Suppressor macrophage (primary cell): Measurements from ENCODE around the gene INF2.
"Not testable (repeated sequence)": the region's sequence is repeated elsewhere in the genome, so short reads cannot be mapped to it uniquely, and the experiment has no call there.

ENCODE experiments used
- DNase-seq, 4 experiments: peaks; one replicate each; pipeline ENCODE4 v3.0.0-alpha.2; 2020 to 2022

Gene INF2

DNA sequence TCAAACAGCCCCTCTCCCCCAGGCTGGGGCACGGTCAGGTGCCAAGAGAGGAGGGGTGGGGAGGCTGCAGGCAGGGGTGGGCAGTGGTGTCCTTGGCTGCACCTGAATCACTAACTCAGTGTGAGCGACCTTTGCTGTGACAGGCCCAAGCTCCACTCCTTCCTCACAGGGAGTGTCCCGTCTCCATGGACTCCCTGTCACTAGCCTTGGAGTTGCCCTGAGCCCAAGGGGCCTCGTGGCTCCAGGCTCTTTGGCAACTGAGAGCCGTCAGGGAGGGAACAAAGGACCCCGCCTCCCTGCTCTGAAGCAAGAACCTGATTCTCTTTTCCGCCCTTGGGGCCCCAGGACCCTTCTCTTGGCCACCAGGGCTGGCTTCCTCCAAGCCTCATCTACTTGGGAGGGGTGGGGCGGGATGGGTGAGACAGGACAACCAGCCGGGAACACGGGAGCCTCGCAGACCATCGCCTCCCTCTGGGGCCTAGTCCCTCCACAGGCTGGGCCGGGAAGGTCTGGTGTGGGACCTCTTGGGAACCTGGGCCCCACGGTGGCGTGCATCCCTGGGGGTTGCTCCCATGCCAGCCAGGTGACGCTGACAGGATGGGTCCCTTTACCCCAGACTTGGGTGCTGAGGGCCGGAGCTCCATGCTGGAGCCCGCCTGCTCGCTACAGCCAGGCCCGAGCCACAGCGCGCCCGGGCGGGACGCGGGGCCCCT lies 33.7 kb downstream of the INF2 start:
- peak in 1 of 4 experiments; percentile 27 for DNase-seq

DNA sequence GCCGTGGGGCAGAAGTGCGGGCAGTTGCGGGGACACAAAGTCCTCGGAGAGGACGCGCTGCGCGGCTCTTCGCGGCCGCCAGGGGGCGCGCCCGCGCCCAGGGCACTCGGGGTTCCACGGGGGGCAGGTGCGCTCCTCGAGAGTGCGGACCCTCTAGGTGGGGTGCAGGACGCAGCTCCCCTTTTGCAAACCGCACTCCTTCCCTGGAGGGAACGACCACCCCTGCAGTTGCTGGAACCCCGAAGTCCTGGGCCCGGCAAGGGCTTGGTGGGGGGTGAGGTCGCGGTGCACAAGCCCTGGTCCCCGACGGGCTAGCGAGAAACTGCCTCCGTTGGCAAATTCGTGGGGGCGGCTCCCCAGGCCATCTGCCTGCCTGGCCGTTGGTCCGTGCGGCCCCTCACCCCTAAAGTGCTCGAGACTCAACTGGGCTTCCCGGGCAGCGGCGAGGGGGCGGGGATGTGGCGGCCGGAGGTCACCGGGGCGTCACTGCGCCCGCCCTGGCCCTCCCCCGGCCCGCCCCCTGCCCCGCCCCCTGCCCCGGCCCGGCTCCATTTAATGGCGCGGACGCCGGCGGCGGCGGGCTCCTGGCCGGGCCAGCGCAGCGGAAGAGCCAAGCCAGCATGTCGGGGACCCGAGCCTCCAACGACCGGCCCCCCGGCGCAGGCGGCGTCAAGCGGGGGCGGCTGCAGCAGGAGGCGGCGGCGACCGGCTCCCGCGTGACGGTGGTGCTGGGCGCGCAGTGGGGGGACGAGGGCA lies 34.4 kb downstream of the INF2 start, which contains the start of gene ADSS1:
Gene ADSS1 (plus strand): TSS at position 579 of the 756 bp plus-strand sequence. CDS start 42 bp downstream, at position 621.
- DNase-seq: peak; percentile 63 to 87 (median 77)

DNA sequence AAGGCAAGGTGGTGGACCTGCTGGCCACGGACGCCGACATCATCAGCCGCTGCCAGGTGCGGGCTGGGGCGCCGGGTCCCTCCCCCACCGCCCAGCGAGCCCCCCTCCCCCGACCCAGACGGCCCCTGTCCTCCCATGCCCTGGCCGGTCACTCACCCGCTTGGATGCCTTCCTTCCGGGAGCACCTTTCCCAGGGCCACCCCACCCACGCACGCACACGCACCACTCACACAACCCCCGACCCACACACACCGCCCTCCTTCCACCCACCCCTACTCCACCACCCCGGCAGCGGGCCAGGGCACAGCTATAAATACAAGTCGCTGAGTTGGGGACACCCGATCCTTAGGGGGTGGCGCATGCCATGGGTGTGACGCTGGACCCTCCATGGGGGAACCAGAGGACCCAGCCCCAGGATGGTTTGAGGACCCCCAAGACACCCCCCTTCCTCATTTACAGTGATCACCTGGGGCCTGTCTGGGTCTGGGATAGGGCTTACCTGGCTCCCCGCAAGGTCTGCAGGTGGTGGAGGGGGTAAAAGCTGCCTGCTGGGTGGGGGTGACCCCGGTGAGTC lies 35.1 kb downstream of the INF2 start:
- DNase-seq: no peak

DNA sequence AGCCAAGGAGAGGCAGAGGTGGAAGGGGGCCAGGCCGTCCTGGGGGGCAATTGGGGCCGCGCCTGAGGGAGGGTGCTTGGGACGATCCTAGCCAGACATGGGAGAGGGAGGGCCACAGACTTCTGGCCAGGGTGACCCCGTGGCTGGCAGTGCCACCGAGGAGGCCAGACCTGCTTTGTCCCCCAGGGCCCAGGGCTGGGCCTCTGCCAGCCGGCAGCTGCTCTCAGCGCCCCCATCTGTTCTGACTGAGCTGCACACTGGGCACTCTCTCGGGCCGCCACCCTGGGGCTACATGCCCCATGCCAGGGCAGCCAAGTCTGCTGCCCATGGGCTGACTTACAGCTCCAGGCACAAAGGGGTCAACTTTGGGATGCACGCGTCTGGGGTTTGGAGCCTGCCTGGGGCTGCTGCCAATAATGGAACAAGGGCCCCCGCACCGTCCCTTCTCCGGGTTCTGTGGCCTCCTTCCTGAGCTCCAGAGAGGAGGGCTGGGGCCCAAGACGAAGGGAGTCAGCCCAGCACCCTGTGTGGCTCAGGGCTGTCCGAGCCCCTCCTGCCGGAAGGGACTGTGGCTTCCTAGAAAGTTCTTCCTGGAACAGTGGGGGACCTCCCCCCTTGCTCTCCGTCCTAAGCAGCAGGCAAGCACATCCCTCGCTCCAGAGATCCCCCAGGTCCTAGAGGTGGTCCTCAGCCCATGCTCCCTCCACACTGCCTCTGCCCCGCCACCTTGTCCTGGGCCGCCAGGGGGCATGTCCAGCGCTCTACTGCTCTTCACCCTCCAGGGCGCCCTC lies 35.8 kb downstream of the INF2 start:
- peak in 3 of 4 experiments; percentile 16 to 43 (median 30) for DNase-seq

DNA sequence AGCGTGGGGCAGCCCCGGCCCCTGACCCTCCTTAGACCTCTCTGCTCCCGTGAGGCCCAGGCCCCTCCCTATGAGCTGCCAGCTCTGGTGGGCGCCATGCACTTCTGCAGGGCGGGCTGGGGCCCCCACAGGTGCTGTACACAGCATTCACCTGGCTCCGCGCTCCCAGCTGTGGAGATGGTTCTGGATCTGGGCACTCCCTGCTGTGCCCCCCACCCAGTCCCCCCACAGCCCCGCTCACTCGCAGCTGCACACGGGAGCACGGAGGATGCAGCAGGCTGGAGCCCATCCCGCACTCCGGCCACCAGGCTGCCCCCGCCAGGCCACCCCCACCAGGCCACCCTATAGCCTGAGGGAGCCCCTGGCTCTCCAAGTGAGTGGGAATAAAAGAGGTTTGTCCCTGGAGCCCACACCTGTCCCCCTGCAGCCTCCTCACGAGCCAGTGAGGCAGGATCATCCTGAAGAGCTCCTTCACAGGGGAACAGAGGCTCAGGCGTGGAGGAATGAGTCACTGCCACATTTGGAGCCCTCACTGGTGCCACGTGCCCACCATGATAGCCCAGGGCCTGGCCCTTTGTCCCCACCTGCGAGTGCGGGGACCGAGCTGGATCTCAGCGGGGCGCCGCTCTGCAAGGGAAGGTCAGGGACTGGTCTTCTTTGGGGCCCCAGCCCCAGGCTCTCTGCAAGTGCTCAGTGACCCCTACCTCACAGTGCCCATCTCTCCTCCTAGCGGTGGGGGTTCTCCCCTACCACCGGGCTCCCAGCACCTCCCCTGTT lies 36.5 kb downstream of the INF2 start:
- DNase-seq: no peak

DNA sequence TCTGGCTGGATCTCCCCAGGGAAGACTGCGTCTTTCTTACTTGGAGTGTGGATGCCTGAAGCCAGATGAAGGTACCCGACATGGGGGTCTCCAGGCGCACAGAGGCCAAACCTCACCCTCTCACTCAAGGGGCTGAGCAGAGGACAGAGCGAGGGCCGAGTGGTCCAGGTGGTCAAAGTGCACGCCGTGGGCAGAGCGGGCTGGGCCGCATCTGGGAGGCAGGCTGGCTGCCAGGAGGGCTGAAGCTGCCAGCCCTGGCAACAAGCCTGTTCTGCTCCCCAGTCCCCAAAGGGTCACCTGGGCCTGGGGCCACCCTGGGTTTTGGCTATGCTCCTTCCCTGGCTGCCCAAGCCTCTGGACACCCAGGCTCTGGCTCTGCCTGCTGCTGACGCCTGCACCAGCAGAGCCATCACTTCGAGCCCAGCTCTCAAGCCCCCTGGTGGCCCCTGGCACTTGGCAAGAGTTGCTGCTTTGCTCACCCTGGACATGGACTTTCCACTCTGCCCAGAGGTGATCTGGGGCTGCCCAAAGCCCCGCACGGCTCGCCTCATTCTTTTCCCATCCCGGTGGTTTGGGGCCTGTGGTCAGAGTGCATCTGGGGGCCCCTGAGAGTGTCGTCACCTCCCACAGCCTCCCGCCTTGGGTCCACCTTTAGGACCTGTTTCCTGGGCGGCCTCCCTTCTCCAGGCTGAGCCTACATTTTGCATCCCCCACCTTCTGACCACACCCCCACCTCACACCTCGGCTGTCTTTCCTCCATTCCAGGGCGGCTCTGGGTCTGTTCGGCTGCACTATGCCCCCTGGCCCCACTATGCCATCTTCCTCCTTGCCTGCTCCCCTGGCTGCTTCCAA lies 37.4 kb downstream of the INF2 start:
- peak in 1 of 4 experiments; percentile 35 for DNase-seq

DNA sequence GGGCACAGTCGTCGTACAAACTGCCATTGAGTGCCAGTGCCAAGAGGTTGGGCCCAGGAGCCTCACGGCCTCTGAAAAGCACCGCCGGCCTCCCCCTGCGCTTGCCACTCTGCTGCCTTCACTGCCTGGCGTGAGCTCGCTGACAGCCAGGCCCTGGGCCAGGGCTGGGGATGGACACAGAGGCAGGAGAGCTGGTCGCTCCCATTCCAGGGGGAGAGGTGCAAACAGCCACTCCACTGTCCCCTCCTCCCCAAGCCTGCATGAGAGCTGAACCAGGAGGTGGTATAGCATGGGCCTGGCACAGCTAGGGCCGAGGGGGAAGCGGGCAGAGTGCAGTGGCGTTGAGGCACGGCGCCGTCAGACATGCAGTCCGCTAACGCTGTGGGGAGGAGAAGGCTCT lies 39.2 kb downstream of the INF2 start:
- DNase-seq: no peak

DNA sequence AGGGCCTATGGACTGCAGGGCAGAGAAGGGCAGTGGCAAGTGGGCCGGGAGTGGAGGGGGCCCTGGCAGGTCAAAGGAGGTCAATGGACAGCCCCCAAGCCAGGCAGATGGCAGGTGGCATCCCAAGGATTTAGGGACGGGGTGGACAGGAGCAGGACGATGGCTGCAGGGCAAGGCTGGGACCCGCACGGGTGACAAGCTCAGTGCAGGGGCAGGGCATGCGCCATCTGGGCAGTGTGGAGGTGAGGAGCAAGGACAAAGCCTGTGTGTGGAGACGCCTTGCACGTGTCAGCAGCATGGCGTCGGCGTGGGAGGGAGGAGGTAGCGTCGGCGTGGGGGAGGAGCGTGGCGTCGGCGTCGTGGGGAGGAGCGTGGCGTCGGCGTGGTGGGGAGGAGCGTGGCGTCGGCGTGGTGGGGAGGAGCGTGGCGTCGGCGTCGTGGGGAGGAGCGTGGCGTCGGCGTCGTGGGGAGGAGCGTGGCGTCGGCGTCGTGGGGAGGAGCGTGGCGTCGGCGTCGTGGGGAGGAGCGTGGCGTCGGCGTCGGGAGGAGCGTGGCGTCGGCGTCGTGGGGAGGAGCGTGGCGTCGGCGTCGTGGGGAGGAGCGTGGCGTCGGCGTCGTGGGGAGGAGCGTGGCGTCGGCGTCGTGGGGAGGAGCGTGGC lies 39.9 kb downstream of the INF2 start:
- DNase-seq: not testable (repeated sequence)

DNA sequence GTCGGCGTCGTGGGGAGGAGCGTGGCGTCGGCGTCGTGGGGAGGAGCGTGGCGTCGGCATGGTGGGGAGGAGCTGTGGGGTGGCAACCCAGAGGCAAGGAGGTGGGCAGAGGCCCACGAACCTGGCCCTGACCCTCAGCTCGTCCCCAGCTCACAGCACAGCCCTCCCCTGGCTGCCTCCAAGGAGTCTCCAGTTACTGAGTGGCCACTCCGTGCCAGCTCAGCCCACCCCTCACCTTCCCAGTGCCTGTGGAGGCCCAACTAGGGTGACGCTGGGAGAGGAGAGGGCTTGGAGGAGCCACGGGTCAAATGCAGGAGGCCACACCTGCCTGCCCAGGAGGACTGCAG lies 40.4 kb downstream of the INF2 start:
- no peak for DNase-seq

DNA sequence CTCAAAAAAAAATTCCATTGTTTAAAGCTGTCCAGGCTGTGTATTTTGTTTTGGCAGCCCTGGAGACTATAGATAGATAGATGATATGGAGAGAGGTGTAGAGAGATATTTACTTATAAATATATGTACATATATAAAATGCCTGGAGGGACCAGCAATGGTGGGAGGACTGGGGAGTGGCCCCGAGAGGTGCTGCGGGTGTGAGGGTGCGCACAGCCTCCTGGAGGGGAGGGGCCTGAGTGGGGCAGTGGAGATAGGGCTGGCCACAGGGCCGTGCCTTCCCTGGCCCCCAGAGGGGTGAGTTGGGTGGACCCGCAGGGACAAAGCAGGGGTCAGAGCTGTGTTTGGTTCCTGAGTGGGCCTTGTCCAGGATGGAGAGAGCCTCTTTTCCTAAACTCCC lies 41.1 kb downstream of the INF2 start:
- DNase-seq: no peak

DNA sequence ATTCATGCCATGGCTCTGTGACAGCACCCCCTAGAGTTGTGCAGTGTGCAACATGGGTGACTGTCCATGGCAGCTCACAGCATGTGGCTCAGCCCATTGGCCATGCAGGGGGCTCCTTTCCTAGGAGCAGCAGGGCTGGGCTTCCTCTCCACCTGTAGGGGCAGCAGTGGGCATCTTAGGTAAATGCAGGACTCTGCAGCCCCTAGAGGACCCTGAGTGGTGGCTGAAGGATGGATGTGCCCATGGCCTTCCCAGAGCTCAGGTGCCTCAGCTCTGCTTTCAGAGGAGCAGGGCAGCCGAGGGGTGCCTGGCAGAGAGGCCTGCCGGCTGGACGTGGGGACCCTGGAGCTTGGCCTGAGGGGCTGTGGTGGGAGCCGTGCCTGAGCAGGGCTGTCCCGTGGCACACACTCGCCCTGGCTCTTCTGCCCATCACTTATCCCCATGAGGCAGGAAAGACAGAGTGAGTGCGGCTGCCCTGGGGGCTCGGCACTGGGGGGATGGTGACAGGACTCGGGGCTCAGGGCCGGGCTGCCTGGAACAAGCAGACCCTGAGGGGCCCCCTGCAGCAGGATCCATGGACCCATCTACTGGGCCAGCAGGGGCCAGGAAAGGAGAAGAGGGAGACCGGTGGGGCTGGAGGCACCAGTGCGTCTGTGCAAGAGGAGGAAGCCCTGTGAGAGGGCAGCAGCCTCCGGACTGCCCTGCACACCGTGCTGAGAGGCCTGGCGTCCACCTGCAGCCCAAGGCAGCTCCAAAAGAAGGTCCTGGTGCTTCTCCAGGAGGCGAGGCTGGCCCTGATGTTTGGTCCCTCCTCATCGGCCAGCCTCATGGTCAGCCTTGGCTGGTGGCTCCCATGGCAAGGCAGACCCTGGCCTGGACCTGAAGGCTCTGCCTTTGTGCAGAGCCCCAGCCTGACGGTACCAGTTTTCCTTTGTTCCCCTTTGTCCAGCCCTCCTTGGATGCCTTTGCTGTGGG lies 42.2 kb downstream of the INF2 start:
- DNase-seq: no peak

DNA sequence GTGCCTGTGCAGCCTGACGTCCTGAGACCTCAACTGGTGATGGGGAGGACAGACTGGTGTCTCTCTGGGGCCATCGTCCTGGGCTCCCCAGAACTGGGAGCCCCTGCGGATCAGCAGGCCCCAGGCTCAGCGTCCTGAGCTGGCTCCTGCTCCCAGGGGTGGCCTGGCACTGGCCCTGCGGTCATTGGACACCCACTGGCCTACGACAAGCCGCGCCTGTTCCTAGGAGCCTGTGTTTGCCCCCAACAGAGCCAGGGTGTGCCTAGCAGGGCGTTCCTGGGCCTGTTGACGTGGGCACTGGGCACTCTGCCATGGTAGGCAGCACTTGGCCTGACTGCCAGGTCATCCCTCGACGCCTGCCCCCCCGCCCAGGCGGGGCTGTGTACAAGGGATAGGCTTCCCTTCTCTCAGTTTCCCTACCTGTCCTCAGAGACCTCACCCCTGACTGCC lies 43.0 kb downstream of the INF2 start:
- DNase-seq: no peak

DNA sequence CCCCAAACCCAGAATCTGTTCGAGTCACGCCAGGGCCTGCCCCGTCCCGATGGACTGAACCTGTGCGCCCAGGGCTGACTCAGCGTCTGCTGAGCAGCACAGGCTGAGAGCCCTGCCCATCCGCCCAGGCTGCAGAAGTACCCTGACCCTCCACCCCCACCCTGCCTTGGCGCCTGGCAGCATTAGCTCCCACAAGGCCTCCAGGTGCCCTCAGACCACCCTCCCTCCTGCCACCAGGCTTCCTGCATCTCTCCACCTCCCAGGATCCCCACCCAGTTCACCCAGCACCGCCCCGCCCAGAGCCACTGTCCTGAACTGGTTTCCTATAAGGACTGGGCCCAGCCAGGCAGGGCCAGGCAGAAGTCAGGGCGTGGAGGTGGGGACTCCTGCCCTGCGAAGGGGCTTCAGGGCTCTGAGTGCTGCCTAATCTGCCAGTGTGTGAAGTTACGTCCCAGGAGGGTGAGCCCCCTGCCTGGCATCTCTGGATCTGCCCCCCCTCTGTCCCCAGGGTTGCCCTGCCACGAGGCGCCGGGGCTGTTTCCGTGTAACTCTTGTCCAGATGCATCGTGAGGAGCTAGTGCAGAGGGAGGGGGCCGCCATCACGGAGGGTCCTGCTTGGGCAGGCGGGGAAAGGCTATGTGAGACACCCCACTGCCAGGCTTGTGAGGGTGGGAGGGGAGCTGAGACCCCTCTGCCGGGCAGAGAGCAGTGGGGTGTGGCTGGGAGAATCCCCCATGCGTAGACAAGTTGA lies 43.7 kb downstream of the INF2 start:
- DNase-seq: no peak

DNA sequence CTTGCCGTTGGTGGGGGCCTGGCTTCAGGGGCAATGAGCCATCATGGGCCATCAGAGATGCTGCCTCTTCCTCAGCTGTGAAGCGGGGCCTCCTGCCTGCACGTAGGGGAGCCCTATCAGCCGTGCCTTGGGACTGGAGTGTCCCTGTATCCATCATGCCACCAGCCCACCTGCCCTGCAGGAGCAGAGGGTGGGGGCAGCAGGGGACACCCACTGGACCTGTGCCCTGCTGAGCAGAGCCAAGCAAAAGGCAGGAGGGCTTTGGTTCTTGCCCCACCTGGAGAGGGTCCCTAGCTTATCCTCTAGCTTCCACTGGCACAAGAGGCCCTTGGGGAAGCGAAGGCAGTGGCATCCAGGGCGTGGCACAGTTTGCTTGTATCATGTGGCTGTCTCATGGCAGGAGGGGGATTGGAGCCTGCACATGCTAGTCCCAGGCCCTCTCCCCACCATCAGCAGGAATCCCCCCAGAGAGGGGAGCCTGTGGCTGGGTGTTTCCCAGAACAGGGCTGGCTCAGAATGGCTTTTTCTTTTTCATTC lies 44.7 kb downstream of the INF2 start:
- no peak for DNase-seq

DNA sequence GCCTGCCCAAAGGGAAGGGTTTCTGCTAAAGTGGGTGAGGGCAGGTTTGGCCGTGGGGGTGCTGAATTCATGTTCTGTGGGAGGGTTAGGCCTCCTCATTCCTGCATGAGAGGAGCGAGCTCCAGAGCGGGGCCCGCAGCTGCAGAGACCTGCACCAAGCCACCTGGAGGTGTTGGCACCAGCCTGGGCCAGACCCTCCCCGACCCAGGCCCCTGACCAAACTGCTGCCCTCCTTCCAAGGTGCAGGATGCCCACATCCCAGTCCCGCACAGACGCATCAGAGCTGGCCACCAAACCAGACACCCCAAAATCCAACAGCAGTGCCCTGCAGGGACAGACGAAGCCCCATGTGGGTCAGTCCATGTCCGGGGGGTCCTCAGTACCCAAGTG lies 45.2 kb downstream of the INF2 start:
- DNase-seq: no peak

DNA sequence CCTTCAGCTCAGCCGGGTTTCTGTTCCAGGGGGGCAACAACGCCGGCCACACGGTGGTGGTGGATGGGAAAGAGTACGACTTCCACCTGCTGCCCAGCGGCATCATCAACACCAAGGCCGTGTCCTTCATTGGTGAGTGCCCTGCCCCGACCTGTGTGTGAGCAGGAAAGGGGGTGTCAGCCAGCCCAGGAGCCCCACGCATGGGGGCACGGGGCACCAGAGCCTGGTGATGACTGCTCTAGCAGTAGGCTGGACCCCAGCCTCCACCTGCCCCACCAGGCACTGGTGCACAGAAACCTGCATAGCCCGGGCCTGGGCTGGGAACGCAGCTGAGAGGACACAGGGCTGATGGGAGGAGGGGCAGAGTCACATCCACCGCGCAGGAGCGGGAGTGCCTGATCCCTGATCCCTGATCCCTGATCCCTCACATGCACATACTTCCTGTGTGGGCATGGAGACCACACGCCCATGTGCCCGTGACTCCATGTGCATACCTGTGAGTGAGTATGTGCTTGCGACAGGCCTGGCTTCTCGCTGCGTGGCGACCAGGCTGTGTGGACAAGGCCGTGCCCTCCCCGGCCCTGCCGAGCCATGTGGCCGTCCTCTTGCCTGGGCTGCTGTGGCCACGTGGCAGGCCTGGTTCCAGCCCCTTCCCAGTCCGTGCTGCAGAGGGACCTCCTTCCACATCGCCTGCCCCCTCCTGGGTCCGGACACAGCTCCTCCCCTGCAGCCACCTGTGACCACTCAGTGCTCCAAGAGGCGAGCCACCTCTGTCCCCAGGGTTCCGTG lies 45.8 kb downstream of the INF2 start:
- DNase-seq: no peak
